Fibroblast of villous mesenchyme (primary cell): ENCODE measurements around the gene SLC17A9. TPM values are rescaled to one million over a fixed set of nuclear protein-coding genes. Genes with fewer than 3 reads are reported as not detected.

Experiments used
- DNase-seq: peaks from one replicate; pipeline ENCODE4 v3.0.0-alpha.2; 2010; ENCODE audit warnings: low read depth
- H3K4me3 ChIP-seq: 2 replicates; pipeline ENCODE4 v1.5.1; 2011; ENCODE audit warnings: low read depth, mild to moderate bottlenecking, low read length
- total RNA-seq: library from RNA; depleted of rRNA; stranded (reverse); fragments of >200 nt; gene quantifications from 2 replicates; pipeline ENCODE4 v1.2.3, GENCODE V29; 2012
- TF ChIP-seq, protein P1 (sequence below): IDR thresholded peaks from 2 replicates; pipeline ENCODE4 v1.5.1; 2012; ENCODE audit warnings: low read depth, mild to moderate bottlenecking, low read length; ENCODE audit not compliant: insufficient read depth

SLC17A9 gene
- total RNA-seq, 1 donor = 23.7 TPM

DNA sequence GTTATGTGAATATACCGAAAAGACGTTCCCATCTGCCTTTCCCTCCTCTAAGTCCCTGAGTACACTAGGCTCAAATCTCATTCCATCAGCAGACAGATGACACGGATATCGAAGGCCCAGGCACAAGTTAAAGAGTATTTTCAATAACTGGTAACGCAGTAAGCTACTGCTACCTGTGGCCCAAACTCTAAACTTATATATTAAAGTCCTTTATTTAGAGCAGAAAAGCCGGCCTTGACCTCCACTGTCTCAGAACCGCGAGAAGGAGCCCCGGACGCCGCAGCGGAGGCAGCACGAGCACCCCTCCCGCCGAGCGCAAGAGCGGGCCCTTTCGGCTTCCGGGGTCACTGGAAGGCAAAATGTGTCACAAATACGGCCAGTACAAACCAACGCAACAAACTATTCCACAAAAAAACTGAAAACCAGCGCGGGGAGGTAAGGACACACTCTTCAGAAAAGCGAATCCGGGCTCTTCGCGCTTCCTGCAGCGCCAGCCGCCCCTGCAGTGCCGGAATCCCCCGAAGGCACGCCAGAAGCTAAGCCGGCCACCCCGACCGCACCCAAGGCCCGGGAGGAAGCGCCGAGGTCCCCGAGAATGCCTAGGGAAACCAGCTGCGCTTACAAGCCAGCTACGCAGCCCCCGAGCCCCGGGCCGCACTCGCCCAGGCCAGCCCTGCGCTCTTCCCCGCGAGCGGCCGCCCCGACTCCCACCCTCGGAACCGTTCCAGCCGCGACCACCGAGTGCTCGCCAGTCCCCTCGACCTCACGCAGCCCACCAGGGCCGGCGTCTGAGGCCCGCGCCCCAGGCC, 26.9 kb upstream of the SLC17A9 start:
- TF ChIP-seq, protein P1, sequence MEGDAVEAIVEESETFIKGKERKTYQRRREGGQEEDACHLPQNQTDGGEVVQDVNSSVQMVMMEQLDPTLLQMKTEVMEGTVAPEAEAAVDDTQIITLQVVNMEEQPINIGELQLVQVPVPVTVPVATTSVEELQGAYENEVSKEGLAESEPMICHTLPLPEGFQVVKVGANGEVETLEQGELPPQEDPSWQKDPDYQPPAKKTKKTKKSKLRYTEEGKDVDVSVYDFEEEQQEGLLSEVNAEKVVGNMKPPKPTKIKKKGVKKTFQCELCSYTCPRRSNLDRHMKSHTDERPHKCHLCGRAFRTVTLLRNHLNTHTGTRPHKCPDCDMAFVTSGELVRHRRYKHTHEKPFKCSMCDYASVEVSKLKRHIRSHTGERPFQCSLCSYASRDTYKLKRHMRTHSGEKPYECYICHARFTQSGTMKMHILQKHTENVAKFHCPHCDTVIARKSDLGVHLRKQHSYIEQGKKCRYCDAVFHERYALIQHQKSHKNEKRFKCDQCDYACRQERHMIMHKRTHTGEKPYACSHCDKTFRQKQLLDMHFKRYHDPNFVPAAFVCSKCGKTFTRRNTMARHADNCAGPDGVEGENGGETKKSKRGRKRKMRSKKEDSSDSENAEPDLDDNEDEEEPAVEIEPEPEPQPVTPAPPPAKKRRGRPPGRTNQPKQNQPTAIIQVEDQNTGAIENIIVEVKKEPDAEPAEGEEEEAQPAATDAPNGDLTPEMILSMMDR = no peak
- DNase-seq = peak; percentile 46
- H3K4me3 ChIP-seq = peak overlapping the region; percentile 96

DNA sequence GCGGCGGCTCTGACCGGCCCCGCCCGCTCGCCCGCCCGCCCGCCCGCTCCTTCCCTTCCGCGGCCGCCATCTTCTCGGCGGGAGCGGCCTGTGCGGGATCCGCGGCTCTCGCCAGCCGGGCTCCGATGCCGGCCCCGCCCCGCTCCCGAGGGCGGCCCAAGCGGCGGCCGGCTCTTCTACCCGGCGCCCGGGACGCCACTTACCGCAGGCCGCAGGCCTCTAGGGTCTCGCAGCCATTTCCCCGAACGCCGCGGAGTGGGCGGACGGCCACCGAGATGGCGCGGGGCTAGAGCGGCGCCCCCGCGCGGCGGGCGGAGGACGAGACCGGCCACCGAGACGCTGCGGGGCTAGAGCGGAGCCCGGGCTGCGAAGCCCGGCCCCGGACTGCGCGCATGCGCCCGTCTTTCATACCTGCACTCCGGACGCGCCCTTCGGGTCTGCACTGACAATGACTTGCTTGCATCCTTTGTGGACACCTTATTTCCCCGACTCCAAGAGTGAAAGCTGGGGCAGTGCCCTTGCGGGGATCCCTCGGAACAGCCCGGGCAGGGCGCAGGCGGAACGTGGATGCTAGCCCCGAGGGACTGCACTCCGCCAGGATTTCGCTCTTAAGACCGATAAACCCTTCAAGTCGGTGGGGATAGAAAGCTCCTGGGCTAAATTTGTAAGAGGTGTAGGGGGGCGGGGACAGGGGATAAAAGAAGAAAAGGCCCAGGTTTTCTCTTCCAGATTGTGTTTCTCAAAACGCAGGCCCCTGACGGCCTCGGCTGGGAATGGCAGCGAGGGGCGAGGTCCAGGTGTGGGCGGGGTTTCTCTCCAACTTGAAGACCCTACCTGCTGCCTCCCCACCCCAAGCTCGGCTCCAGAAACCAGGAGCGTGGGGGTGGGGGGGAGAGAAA, 26.0 kb upstream of the SLC17A9 start, which contains the start of gene DIDO1:
TSS of gene DIDO1 (minus strand) at position 277 of the 899 bp plus-strand sequence.
- peak; percentile 80 for DNase-seq
- peak within 1 kb of the TSS; percentile 96 for H3K4me3 ChIP-seq
- TF ChIP-seq, protein P1 = peak; percentile 56

DNA sequence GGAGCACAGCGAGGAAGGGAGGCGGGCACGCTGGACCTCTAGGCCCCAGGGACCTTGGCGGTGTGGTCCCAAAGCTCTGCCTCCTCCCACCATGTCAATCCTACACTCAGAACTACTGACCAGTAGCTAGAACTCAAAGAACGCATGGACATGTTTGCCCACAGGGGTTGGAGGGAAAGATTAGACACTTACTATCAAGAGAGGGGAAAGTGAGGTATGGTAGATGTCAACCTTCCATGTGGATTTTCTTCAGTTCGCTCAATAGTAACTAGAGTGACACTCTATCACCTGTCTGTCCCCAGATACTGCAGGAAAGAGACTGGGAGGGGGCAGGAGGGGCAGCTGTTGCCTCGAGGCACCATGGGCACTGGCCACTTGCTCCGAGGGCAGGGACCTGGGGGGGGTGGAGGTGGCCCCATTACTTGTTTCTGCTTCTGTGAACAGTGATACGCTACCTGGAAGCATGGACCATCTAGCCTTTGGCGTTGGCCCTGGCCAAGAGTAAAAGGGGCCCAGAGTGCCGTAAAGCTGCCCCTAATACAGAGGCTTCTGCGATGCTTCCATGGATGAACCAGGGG, 25.3 kb upstream of the SLC17A9 start:
- peak overlapping the region; percentile 96 for H3K4me3 ChIP-seq
- DNase-seq = no peak
- TF ChIP-seq, protein P1 = no peak

DNA sequence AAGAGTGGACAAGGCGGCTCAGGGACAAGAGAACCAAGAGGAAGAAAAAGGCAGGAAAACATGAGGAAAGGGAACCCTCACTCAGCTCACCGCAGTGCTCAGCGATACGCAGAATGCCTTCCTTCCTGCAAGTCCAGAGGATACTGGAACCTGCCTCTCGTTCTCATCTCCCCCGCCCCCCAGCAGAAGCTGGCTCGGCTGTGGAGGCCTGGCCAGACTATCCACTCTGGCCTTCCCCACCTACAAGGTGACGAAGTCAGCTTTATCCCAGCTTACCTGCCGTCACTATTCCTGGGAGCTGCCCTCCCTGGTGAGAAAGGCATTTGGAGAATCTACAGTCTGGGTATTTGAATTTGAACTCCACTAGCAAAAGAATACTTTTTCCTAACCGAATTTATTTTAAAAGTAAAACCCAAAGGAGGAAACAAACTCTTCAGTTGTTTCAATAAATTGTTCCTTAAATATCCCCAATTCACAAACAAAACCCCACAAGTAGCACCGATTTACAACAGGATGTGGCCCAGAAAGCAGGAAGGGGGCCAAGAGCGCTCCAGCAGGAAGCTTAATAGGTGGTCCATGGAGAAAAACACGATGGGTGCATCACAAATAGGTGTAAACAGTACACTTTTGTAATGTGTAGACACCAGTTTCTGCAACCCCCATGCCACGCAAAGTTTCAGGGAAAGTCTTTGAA, 24.1 kb upstream of the SLC17A9 start:
- TF ChIP-seq, protein P1 = no peak
- peak; percentile 48 for DNase-seq
- peak overlapping the region; percentile 64 for H3K4me3 ChIP-seq

DNA sequence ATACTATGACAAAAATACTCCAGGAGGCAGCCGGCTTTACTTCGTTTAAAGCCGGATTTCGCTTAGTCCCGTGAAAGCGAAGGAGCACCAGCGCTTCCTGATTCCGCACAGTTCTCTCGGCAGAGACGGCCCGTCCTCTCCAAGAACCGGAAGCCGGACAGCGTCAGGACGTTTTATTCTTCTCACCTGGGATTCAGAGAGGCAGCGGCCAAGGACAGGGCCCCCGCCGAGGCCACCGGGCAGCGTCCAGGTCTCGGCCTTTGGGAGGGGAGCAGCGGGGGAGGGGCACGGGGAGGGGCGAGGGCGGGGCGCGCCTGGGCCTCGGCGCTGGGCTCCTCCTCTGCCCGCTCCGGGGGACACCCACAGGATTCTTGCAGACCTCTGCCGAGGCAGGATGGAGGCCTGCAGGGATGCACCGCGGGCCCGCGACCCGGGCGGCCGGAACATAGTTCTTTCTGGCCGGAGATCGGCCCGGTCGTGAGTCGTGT, 23.4 kb upstream of the SLC17A9 start:
- peak overlapping the region; percentile 64 for H3K4me3 ChIP-seq
- TF ChIP-seq, protein P1 = no peak
- DNase-seq = peak; percentile 63

DNA sequence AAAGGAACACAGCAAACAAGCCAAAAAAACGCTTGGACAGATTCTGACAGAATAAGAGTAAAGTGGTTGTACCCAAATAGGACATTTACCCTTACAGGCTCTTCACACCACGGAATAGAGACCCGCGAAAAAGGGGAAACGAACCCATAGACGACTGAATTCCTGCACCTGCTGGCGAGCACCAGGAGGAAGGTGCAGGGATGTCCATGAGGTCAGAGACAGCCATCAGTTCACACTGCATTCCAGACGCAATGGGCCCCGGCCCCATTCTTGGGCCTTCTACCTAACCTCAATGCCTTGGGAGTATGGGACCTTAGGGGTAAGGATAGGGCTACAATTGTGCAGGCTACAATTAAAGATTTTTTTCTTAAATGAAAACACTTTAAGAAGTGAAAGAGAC, 21.0 kb upstream of the SLC17A9 start:
- TF ChIP-seq, protein P1 = no peak
- H3K4me3 ChIP-seq = no peak overlapping the region
- DNase-seq = no peak
